GM18505 (cell line): ENCODE results near the gene SLC43A3.

Source experiments
- ATAC-seq: cut with Tn5 transposase; IDR thresholded peaks from one replicate; pipeline ENCODE4 v1.9.1; 2021; ENCODE audit not compliant: unreplicated experiment
- POLR2A ChIP-seq: IDR thresholded peaks from 4 replicates; pipeline ENCODE4 v1.6.1; 2011; ENCODE audit warnings: borderline replicate concordance; ENCODE audit not compliant: insufficient read depth, insufficient read length; ENCODE audit errors: extremely low read depth

SLC43A3 gene

DNA sequence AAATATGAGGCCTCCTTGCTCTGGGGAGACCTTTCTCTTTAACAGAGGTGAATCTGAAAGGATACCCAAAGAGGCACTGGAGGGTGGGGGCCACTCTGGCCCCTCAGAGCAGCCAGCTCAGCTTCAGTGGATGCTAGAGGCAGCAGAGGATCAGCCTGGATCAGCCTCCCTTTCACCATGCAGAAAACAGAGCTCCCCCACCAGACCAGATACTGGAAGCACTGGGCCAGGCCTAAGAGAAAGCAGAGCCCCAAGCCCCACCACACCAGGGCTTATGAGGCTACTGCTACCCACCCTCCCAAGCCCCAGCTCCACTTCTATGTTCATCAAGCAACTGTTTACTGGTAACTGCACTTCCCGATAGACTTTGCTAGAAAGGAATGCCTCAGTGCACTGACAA, 4.0 kb upstream of the SLC43A3 start:
- ATAC-seq = no peak
- no peak for TF ChIP-seq POLR2A

DNA sequence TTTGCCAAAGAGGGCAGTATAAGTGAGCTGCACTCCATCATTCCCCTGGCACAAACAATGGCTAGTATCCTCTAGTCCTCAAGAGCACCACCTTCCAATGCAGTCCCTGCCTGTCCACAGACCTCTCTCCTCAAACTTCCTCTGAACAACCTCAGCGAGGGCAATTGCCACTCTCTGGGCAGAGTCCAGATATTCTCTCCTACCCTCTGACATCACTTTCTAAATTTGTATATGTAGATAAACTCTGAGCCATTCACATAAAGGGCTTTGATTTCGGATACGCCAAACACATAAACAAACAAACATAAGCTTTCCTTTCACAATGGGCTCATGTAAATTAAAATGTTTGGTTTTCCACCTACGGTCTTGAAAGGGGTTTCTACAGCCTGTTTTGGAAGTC, 3.0 kb upstream of the SLC43A3 start:
- ATAC-seq = no peak

DNA sequence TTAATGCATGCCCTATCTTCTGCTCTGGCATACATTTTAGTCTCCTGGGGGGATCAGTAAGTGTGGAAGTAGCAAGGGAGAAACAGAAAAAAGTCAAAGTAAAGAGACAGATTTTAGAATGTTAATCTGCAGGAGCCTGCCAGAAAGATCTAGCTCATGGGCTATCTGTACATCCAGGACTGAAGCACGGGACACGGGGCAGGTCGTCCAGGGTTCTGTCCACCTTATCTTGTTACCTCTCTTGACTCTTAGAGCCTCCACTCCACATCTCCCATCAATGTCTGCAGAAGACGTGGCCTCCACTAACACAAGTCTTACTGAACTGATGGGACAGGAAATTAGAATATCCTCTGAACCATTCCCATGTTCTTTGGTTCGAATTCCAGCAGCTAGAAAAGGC, 1.7 kb upstream of the SLC43A3 start:
- no peak for TF ChIP-seq POLR2A
- no peak for ATAC-seq

More for the DNA sequence above, 3.0 kb upstream of the SLC43A3 start:
- TF ChIP-seq POLR2A = no peak

DNA sequence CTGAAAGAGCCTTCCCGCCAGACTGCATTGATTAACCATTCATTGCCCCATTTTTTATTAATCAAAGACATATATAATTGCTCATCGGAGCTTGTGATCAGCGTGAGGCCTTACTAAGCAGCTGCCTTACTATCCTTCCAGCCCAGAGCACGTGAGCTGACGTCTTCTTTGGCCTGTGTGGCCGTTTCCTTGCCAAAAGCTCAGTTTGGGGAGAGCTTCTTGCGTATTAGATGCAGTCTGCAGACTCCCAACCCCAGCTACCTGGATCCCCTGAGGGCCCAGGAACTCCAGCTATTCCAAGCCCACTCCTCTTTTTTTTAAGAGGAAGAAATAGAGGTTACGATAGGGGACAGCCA, 784 bp upstream of the SLC43A3 start:
- TF ChIP-seq POLR2A = no peak
- ATAC-seq = no peak

- no peak for TF ChIP-seq POLR2A
- no peak for ATAC-seq
Measured at GRCh38 chr11:57426439-57426928, 437 bp downstream of the SLC43A3 start.

GRCh38 chr11:57425565-57426438, 1.1 kb downstream of the SLC43A3 start:
- no peak for TF ChIP-seq POLR2A
- no peak for ATAC-seq

- TF ChIP-seq POLR2A = peak; percentile 59
Measured at GRCh38 chr11:57424792-57425564, 1.9 kb downstream of the SLC43A3 start.

GRCh38 chr11:57424137-57424791, 2.7 kb downstream of the SLC43A3 start:
- TF ChIP-seq POLR2A = no peak
- no peak for ATAC-seq

More at GRCh38 chr11:57424792-57425564, 1.9 kb downstream of the SLC43A3 start:
- peak; percentile 90 for ATAC-seq

GRCh38 chr11:57422669-57423068, 4.3 kb downstream of the SLC43A3 start:
- peak; percentile 4 for TF ChIP-seq POLR2A

DNA sequence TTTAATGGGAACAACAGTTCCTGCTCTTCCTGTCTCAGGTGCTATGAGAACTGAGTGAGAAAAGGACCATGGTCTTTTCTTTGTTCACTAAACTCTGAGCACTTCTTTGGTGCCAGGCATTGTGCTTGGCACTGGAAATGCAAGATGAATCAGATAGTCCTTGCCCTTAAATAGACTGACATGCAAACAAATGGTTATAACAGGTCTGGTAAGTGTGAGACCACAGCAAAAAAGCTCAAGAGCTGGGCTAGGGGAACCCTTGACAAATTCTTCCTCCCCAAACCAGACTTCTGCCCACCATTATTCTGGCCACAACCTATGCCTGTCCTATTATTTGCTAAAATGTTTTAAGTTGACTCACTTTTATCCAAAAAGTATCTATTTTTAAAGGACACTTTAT, 5.1 kb downstream of the SLC43A3 start:
- no peak for ATAC-seq
- no peak for TF ChIP-seq POLR2A

More at GRCh38 chr11:57422669-57423068, 4.3 kb downstream of the SLC43A3 start:
- ATAC-seq = no peak

DNA sequence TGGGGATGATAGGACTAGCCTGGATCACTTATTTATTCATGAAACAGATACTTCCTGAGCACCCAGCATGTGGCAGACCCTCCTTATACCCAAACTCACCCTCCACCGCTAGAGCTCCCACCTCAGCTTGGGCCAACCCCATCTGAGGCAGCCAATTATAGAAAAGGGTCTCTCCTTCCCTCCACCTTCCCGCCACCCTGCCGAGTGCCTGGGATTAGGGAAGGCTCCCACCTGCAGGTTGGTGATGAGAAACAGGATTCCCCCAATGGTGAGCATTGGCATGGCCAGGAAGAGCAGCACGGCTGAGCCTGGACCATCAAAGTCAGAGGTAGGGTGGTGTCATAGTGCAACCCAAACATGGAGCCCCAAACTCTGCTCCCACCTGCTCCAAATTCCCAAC, 5.9 kb downstream of the SLC43A3 start:
- no peak for ATAC-seq
- TF ChIP-seq POLR2A = no peak

DNA sequence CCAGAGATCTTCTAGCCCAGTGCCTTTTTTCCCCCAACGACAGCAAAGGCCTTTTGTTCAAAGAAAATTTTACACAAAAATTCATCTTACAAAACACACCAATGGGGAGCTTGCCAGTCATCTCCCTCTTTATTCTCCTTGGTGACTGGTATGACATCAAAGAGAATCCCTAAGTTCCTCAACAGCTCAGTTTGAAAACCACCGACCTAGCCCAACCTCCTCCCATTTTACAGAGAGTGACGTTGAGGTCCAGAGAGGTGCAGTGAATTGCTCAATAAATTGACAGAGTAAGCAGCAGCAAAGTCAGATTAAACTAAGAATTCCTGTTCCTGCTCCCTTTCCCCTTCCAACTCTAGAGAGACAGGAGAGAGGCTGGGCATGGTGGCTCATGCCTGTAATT, 7.8 kb downstream of the SLC43A3 start:
- TF ChIP-seq POLR2A = no peak
- ATAC-seq = no peak

DNA sequence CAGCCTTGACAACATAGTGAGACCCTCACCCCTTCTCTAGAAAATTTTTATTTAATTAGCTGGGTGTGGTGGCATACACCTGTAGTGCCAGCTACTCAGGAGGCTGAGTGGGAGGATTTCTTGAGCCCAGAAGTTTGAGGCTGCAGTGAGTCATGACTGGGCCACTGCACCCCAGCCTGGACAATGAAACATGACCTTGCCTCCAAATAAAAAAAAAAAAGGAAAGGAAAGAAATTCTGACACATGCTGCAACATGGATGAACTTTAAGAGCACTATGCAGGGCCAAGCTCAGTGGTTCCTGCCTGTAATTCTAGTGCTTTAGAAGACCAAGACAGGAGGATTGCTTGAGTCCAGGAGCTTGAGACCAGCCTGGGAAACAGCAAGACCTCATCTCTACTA, 8.8 kb downstream of the SLC43A3 start:
- ATAC-seq = no peak
- no peak for TF ChIP-seq POLR2A

GRCh38 chr11:57417056-57417455, 9.9 kb downstream of the SLC43A3 start:
- ATAC-seq = no peak
- no peak for TF ChIP-seq POLR2A

DNA sequence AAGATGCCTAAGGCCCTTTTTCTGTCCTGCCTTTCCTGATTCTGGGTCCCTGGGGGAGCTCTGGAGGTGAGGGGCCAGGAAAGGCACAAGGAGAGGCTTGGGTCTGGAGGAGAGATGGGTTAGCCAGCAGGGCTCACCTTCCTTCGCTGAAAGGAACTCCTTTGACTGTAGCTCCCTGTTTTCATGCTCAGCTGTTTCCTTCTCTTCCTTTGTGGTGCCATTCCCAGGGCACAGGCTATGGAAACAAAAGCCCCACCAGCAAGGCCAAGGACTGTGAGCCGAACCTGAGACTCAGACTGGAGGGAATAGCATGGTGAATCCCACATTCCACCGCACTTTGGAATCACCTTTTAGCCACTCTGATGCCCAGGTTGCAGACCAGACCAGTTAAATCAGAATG, 10.5 kb downstream of the SLC43A3 start:
- ATAC-seq = no peak
- TF ChIP-seq POLR2A = no peak
